Stimulated activated CD8-positive, alpha-beta memory T cell treated with anti-CD3 and anti-CD28 coated beads, Interleukin-7, amount 100 ng/mL, for 48 hours (primary cell): ENCODE results near the gene EVA1A.

Experiments used
- DNase-seq, 2 donors: peaks; one replicate each; pipeline ENCODE4 v3.0.0-alpha.2; 2020; ENCODE audit warnings: low read depth in 1 of 2; ENCODE audit errors: extremely low read depth in 1 of 2

Gene EVA1A

DNA sequence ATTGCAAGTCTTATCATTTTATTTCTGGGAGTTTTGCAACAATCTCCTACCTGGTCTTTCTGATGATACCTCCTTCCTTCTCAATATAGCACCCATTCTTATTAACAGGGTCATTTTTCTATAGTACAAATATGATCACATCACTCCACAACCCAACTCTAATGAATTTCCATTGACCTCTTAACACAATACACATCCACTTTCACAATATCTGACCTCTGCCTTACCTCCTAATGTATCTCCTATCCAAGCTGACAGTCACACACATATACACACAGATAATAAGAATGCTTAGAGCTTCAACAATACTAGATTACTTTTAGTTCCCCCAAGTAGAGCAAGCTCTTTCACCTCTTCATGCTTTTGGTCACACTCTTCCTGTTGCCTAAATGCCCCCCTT, 40.9 kb downstream of the EVA1A start:
- no peak for DNase-seq

DNA sequence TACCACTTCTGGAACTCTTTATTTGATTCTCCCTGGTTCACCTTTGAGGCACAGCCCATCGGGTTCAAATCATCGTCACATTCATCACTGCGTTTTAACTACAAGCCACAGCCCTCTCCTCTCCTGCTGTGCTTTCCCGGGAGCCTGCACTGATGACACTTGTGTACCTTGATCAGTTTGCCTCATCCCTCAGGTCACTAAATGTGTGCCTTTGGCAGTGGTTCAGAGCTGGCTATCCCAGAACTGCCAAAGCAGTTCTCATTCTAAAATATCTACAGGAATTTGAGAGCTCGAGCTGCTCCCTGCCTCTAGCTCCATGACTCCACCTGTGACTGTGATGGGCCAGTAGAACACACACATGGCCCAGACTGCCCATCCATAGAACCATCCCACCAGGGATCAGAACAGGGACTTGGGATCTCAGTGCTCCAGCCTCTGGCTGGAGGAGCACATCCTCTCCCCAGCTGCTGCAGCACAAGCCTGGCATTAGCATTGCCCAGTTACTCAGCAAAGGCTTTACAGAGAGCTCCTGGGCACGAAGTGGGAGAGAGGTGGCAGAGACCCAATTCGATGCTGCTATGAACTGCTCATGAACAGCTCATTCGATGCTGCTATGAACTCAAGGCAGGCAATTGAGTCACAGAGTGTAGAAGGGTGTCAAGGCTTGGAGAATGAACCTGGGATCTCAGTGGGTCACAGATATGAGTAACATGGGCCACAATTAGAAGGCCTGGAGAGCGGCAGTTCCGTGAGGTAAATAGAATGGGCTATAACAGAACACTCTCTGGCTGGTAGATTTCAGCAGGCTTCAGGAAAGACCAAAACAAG, 41.9 kb downstream of the EVA1A start:
- DNase-seq = no peak

DNA sequence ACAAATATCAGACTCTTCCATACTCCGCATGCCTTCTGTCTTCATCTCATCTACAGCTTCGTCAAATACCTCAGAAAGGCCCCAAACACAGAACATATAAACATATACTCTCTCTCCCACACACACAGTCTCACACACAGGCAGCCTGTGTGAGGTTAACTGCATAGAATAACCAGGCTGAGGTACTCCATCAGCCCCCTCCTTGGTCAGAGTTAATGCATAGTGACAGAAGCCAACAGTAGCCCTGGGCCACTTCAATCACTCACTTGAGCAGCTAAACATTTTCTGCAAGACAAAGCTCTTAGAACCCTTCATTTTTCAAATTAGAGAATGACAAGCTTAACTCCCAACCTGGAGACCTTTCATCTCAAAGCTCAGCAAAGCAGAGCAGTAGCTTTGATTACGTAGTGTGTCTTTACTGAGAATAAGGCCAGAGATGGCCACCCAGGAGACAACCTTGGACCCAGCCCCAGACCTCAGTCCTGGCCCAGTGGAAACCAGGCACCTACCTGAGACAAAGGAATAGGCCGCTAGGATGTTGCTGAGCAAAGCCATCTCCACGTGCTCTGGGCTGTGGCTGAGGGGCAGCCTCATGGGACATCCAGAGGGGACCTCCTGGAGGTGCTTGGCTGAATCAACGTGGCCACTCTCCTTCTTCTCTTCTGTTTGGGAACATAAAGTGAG, 43.0 kb downstream of the EVA1A start:
- no peak for DNase-seq

DNA sequence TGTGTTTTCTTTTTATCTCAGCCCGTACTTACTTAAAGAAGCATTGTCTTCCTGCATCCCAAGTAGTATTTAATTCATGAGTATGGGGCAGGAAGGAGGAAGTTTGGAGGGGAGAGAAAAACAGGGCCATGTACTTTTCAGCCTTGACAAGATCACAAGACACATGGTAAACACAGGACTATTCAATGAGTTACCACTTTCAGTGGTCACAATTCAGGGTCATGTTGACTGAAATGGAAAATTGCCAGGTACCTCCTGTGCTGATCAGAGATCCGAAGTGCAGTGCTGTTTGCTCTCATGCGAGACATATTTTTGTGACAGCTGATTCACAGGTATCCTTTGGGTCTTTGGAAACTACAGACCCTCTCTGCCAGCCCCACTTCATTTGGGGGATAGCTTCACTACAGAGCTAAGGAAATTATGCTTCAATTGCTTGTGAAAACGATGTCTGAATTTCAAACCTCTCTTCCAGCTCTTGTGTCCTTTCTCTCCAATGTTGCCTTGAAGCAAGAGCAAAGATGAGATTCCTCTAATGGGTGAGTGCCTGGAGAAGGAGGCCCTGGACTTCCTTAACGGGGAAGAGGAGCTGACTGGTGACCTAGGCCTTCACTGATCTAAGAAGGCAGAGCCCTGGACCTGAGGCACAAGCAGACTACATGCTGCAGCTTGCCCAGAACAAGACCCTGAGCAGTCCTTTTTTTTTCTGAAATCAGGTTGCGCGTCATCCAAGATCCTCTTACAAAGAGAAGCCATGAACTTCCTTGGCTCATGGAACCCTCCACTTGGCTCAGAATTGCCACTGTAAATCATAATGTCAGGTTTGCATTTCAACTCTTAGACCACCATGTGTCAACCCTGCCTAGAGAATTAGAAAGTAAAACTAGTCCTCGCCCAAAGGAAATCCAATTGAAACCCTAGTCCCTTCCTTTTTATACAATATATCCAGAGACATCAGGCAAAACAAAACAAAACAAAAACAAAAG, 44.1 kb downstream of the EVA1A start:
- DNase-seq = no peak

DNA sequence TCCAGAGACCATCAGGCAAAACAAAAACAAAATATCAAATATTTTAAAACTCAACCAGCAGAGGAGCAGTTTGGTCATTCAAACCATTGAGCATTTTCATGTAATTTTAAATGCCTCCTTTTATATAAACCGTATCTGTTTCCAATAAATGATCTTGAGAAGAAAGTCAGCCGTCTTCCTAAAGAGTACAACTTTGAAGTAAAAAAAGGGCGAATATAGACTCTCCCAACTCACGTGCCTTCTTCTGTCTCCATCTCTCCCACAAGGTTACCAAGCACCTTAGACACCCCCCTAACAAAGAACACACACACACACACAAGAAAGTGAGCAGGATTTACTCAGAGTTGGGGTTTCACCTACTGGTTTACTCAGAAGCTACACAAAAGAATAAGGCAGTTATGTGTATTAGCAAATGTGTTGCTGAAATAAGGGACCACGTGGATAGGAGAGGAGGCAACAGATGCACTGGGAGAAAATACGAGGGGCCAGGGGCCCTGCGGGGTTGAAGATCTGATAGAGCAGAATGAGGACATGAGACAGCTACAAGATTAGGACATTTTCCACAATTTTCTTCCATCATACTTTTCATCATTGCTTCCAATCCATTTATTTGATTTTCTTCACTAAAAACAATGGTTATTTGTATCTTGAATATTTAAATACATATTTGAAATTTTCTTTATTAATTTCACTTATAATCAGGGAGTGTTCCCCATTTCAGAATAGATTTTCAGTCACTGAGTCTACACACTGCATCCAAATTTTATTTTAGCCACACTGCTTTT, 45.0 kb downstream of the EVA1A start:
- DNase-seq = no peak

DNA sequence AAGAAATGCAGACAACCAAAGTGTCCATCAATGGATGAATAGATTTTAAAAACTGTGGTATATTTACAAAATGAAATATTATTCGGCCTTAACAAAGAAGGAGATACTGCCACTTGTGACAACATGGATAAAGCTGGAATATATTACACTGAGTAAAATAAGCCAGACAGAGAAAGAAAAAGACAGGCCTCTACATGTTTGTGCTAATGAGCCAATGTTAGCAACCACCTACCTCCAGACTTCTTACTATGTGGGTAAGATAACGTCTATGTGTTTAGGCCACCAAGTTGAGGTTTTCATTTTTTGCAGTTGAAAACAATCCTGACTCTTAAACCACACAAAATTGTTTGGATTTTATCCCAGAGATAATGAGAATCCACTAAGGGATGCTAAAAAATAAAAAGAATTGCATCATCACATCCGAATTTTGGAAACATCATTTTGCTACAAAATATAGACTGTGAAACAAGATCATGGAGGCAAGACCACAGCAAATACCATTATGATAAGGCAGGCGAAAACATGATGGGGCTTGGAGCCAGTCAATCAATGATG, 47.0 kb downstream of the EVA1A start:
- DNase-seq = no peak

DNA sequence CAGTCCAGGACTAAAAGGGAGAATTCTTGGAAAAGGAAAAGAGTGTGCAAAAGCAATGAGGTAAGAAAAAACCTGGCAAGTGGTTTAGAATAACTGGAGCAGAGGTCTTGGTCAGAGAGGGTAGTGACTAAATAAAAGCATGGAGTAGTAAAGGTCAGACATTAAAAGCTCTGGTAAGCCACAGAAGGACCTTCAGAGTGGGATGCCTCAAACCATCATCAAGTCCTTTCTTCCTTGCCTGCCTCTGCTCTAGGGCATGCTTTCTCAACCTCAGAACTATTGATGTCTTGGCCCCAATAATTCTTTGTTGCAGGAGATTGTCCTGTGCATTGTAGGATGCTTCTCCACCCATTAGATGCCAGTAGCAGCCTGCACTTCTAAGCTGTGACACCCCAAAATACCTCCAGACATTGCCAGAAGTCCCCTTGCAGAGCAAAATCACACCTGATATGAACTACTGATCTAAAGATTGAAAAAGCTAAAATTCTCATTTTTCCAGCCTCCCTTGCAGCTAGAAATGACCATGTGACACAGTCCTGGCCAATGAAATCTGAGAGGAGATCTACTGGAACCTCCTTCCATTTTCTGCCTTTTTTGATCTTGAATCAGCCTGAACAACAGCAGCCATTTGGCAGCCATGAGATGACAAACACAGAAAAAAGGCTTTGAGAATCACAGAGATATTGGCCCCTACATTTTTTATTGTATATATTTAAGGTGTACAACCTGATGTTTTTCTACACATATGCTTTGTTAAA, 48.1 kb downstream of the EVA1A start:
- no peak for DNase-seq

DNA sequence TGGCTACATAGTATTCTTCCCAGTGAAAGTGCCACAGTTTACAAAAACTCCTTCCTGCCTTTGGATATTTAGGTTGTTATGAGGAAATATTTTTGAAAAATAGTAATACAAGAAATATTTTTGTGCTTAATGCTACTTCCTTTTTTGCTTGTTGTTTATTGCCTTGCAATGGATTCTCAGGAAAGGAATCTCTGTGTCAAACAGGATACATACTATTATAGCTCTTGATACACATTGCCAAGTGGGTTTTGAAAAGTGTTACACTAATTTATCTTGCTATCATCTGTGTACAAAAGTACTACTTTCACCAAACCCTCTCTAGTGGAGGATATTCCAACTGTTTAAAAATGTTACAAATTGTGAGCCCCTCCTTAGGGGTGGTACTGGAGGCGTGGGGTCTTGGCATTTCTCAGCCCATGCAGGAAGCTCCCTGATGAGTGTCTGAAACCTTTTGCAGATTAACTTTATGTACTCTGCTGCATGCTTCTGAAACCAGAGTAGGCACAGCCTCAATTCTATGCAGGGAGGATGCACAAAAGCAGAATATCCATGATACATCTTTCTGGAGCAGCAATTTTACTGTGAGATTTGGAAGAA, 54.5 kb downstream of the EVA1A start:
- DNase-seq = no peak

DNA sequence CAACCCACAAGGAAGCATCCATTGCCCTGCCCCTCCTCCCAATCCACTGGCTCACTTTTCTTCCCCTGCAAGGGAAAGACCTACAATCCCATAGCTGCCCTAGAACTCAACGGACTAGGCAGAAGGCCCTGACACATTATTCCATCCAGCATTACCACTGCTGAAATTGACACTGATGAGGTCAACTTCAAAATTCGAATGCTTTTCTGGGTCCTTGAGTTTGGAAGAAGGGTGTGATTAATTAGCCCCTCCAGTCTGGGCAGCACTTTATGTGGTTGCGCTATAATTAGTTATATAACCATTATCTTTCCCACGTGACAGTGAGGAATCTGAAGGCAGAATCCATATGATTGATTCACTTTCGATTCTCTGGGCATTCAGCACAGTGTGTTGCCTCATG, 55.7 kb downstream of the EVA1A start:
- DNase-seq = no peak

DNA sequence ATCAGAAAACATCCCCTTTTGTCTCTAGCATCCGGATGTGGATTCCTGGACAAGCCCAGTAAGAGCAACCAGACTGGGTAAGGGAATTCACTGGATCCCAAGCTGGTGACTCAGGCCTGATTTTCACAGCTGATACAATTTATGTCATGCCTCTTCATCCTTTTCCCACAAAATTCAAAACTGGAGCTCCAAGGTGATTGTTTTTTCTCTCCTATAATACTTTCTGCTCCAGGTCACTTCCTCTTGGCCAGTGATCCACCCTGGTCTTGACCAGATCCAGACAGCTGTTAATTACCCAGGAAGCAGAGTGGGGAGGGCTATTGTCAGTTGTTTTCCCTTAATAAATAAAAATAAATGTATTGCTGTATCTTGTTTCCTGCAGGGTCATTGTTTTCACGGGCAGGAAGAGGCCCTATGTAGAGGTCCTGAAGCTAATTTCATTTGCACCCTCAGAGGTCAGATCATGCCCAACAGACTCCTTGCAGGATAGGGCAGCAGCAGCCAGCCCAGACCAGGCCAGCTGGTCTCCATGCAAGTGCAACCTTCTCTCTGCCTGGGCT, 57.6 kb downstream of the EVA1A start:
- DNase-seq = no peak

DNA sequence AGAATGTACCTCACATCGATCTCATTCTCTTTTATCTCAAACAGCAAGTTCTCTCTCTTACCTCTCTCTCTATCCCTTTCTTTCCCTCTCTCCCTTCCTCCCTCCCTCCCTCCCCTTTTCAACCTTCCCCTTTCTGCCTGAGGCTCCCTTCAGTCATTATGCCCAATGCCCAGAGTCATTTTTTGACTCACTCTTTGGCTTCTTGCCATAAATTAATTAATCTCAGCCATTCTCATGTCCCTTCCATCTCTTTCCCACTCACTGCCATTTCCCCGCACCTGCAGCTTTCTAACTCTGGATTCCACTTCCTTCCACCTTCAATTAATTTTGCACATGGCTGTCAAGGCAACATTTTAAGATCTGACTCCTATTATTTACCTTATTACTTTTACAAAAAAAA, 60.1 kb downstream of the EVA1A start:
- DNase-seq = no peak

DNA sequence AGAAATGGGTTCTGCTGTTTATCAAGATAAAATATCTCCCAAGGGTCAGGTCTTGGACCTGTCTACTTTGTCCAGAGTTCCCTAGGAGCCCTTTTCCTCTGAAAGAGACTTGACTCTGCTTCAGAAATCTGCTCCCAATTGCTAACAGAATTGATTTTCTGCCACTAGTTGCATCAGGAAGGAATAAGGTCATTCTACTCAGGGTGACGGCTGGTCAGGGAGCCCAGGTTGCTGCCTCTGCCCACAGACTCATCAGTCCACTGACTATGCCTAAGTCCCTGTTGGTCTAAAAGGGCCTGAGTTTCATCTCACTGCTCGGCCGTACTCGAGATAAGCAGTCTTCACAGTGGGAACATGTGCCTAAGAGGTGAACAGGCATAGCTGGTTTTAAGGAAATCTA, 61.2 kb downstream of the EVA1A start:
- DNase-seq = no peak

DNA sequence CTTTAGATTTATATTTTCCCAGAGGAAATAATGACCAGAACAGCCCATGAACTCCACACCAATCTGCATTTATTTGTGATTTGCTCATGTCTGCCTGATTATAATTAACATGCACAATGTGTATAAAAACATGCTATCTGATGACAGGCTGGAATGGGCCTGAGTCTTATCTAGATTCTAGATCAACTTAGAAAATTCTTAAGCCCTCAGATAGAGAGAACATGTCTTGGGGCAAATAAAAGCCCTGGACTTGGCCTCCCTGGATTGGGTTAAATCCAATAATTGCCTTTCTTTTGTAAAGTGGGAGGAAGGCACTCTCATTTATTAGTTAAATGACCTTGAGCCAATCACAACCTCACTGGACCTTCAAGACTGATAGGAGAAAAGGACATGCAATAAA, 61.8 kb downstream of the EVA1A start:
- no peak for DNase-seq

DNA sequence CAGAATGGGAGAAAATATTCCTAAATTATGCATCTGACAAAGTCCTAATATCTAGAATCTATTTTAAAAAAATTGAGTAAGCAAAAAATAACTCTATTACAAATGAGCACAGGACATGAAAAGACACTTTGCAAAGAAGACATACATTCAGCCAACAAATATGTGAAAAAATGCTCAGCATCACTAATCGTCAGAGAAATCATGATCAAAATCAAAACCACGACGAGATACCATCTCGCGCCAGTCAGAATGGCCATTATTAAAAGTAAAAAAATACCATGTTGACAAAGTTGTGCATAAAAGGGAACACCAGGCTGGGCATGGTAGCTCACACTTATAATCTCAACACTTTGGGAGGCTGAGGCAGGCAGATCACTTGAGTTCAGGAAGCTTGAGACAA, 63.5 kb downstream of the EVA1A start:
- no peak for DNase-seq

DNA sequence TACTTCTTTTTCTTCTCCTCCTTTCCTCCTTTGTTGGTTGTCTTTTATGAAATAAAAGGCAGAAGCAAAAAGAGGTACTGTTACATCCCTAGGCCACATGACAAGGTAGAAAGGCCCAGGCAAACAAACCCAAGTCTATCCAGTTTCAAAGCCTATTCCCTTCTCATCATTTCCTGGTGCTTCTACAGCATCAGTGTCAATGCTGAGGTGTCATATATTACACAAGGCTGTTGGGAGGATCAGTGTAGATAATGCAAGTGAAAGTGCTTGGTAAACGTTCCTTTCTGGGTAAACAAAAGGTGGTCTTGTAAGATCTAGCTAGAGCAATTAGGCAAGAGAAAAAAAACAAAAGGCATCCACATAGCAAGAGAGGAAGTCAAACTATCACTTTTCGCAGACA, 64.9 kb downstream of the EVA1A start:
- no peak for DNase-seq

DNA sequence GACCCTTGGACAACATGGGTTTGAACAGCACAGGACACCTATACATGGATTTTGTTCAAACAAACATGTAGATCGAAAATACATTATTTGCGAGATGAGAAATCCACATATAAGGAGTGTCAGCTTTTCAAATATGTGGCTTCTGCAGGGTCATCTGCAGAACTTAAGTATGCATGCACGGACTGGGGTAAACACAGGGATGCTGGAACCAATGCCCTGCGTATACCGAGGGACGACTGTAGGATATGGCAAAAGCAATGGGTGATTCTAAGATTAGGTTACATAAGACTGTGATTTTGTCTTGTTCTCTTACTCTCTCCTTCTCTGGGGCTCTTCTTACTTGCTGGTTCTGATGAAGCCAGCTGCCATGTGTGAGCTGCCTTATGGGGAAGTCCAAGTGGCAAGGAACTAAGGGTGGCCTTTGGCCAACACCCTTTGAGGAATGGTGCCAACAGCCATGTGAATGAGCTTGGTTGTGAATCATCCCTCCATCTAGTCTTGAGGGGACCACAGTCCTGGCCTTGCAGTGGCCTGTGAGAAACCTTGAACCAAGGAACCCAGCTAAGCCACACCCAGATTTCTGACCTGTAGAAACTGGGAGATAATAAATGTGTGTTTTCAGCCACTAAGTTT, 66.5 kb downstream of the EVA1A start:
- no peak for DNase-seq

DNA sequence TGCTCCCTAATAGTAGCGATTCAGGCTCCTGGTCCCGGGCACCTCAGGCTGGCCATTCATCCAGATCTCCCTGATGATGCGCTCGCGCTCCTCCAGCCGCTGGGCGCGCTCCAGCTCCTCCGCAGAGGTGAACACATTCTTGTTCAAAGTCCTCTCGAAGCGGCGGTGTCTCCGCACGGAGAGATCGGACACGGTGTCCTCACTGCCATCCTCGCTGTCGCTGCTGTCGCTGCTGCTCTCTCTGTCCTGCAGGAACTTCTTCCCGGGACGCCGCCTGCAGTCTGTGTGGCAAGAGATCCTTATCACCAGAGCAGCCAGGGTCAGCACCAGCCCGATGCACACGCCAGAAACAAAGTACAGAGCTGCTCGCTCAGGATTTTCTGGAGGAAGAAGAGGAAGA, 67.5 kb downstream of the EVA1A start:
- no peak for DNase-seq

DNA sequence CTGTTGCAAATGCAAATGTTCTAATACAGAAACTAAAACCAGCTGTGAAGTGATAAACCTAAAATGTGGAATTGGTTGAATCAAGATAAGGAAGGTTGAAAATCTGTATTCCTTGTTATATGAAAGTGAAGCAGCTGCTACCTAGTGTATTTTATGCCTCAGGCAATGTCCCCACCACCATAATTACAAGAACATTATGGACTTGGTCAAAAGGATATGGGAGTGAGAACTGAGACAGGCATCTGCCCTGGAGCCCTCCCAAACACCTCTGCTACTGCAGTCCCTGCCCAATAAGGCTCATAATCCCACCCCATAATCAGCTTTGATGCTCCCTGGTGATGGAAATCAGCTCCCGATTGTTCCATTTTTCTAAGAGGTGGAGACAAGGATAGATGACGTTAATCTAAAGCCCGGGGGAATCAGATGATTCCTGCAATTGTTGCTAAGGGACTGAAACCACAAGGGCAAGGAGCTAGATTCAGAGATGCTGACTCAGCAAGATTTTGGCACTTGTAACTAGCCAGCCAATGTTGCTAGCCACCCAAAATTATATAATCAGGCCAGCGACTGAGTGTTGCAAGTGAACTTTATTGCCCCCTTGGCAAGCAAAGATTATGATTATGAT, 69.5 kb downstream of the EVA1A start:
- no peak for DNase-seq
